Measurements from ENCODE around the gene PRR7.
A peak's percentile ranks its signal among the peaks of the same experiment; 100 is the strongest.

PRR7 gene

DNA sequence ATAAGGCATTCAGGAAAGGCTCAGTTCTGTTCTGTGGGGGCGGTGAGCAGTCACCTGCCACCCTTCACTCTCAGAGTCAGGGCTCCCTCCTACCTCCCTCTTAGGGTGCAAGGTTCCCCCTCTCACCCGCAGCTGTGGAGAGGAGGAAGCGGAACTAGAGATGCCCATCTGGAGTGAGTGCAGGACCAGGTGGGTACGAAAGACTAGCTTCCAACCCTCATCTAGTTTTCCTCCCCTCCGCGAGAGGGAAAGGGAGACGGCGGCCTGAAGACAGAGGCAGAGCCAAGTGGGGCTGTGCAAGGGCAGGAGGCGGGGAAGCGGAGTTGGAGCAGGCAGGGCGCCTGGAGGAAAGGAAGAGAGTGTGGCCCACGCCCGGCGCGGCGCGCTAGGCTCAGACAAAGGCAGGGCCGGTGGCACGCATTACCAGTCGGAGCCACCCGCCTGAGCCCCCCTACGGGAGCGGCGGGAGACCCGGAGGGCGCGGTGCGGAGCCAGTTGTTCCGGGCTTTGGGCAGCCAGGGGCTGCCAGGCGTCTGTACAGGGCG, 7.3 kb downstream of the PRR7 start:
- DNase-seq: no peak

DNA sequence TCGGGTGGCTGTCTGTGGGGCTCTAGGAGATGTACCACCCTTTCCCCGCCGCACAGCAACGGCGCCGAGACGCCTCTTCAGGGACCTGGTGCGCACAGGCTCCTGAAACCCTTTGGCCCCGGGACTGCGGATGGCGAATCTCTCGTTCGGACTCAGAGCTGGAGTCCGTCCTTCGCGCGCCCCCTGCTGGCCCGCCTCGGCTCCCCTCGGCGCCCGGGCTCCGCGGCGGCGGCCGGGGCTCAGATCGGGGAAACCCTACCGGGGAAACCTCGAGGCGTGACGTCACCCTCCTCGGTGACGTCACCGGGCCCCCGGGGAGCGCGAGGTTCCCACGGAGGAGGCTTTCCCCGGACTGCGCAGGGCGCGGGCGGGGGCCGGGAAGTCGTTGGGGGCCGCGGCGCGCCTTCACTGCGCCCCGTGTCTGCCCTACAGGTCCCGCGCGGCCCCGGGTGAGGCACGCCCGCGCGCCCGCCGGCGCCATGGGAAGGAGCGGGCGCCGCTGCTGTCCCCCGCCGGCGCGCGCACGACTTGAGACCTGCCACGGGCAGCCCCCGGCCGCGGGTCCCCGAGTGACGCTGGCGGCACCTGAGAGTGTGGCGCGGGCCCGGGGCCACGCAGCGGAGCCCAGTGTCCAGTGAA, 7.9 kb downstream of the PRR7 start:
- peak; percentile 68 for DNase-seq

DNA sequence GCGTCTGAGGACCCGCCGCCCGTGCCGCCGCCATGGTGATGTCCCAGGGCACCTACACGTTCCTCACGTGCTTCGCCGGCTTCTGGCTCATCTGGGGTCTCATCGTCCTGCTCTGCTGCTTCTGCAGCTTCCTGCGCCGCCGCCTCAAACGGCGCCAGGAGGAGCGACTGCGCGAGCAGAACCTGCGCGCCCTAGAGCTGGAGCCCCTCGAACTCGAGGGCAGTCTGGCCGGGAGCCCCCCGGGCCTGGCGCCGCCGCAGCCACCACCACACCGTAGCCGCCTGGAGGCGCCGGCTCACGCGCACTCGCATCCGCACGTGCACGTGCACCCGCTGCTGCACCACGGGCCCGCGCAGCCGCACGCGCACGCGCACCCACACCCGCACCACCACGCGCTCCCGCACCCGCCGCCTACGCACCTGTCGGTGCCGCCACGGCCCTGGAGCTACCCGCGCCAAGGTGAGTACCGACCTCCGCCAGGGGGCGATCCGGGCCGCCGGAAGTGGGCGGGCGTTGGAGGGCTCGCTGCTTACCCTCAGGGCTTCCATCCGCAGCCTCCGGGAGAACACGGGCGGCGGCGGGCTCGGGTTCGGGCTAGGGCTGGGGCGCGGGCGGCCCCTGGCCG, 8.5 kb downstream of the PRR7 start:
- DNase-seq: peak; percentile 32

DNA sequence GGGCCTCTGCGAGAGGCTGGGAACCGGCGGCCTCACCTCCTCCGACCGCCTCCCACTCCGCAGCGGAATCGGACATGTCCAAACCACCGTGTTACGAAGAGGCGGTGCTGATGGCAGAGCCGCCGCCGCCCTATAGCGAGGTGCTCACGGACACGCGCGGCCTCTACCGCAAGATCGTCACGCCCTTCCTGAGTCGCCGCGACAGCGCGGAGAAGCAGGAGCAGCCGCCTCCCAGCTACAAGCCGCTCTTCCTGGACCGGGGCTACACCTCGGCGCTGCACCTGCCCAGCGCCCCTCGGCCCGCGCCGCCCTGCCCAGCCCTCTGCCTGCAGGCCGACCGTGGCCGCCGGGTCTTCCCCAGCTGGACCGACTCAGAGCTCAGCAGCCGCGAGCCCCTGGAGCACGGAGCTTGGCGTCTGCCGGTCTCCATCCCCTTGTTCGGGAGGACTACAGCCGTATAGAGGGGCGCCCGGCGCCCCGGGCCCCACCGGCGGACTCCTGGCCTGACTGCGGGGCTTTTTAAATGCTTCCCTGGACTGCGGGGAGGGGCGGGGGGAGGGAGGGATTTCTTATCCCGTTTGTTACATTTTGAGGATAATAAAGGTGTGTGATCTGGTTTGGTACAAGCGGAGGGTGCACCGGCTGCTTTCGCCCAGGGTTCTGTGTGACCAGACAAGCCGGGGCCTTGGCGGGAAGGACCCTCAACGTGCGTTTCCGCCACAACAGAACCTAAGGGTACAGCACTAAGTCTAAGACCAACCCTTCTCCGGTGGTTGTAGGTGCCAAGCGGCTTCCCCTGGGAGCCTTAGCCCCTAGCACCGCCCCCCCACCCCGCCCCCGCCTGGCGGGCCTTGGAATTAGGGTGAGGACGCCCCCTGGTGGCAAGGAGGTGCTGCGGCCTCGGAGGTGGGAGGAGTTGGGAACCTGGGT, 9.3 kb downstream of the PRR7 start:
- DNase-seq: peak; percentile 55

DNA sequence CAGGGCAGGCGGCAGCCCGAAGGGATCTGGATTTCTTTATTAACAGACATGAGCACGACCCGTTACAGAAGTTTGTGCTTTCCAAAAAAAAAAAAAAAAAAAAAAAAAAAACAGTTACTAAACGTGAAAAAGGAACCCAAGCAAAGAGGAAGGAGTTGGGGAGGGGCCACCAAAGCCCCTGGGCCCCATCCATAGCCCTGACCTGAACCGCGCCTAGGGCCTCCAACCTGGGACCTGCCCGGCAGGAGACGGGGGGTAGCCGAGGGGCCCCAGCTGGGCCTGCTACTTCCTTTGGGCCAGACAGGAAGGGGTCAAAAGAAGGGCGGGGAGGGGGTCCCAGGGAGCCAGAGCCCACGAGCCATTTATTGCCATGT, 10.0 kb downstream of the PRR7 start:
- no peak for DNase-seq

DNA sequence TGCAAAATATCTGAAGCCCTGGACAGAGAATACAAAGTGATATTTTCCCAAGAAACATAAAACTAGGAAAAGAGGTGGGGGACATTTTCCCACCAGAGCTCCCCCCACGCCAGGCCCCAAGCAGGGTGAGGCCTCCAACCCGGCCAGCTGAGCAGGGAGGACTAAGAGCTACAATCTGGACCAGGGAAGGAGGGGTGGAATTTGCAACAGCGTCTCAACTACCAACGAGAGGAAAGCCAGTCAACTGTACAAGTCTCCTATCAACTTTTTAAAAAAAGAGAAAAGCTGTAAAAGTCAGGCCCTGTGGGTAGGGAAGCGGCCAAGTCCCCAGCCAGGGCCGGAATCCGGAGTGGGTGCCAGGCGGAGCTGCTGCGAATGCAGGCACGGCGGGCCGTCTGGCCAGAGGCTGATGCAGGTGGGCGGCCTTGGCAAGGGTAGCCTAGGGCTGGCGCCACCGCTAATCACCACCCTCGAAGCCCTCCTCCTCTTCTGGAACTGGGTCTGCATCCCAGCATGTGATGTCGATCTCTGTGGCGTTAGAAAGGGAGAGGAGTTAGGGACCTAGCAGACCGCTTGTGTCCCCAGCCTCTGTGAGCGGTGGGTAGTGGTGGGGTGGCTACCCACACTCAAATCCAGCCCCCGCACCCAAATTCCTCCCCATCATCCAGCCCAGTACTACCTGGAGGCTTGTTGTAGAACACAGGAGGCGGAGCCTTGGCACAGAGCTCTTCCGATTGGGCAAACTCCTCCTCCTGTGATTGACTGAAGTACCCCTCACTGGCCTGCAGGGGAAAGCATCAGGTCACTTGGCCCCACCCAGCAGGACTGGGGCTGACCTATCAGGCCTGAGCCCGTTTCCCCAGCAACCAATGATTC, 10.6 kb downstream of the PRR7 start:
- peak; percentile 57 for DNase-seq

DNA sequence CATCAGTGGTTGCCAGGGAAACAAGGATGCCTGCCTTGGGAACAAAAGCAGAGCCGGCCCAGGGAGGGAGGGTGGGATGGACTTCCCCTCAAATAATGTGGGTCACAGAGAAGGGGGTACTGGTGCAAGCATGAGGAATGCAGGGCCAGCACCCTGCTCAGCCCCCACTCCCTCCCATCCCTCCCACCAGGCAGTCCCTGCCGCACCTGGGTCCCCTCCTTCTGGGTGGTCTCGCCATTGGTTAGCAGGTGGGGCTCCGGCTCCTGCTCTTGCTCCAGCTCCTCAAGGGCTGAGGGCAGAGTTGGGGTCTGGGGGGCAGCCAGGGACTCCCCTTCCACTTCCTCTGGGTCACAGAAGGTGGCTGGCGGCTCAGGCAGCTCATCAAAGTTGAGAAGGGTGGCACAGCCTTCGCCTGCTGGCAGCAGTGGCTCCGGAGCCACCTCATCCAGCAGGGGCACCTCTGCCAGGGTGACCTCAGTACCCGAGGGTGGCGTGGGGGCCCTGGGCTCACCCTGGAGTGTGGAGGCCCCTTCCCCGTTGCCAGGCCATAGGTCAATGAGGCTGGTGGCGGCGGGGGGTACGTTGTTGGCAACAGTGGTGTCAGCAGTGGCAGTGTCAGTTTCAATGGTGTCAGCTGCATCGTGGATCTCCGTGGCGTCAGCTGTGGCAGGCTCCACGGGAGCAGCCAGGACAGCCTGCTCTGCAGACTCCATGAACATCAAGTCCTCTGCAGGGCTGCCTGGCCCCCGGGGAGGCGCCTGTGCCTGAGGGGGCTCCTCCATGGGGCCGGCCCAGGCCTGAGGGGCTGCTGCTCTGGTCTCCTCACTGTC, 11.5 kb downstream of the PRR7 start:
- no peak for DNase-seq

DNA sequence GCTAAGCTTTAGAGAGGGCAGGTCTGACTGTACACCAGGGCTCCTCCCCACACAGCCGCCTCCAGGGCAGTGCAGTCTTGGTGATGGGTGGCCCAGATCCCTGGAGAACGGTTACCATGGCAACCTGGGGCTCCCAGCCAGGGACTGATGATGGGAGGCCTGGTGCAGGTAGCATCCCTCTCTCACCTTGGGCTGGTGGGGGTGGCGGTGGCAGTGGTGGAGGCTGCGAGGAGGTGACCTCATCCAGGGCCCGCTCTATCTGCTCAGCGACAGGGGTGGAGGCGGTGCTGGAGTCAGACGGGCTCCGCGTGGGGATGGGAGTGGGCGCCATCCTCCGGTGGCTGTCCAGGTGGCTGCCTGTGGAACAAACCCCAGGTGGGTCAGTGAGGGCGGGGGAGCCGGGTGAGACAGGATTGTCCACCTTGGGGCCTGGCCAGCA, 12.3 kb downstream of the PRR7 start:
- DNase-seq: no peak

DNA sequence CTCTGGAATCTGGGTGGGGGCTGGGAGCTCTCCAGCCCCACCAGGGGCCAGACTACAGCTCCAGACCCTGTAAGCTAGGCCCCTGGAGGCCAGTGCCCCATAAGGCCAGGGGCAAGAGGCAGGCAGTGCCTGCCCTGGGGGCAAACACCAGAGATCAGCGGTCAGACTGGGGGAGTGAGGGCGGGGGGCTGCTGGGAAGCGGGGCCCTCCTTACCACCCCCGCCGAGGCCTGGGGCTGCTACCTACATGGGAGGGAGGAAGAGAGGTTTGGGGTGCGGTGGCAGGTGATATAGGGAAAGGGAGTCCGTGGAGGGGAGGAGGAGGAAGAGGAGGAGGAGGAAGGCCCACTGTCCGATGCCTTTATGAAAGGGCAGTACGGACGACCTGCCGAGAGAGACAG, 12.7 kb downstream of the PRR7 start:
- no peak for DNase-seq

DNA sequence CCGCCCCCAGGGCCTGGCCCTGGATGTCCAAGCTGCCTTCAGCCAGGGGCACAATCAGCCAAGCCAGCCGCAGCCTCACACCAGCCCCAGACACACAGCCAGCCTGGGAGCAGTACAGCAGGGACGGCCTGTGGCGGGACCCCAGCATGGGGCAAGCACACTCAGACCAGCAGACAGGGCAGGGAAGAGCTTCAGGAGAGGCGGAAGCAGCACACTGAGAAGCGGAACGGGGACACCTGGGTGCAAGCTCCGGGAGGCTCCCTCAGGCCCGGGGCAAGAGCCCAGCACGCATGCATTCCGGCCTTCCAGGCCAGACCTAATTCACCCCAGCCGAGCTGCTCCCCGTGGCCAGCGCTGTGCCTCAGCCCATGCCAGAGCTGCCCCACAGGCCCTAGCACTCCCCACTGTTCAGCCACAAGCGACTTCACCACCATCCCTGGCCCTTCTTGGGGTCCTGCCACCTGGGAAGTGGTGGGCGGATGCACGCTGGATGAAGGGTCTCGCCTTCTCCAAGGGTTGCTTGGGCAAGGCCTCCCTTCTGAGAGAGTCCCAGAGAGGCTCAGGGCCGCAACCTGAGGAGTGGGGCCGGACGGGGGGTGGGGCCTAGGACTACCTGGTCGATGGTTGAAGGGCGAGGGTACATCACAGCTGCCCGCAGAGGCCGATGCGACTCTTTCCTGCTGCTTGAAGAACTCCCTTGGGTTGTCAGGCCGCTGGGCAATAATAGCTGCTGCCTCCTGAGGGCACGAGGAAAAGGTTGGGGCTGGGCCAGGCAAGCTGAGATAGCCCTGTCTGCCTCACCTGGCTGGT, 13.4 kb downstream of the PRR7 start:
- no peak for DNase-seq

DNA sequence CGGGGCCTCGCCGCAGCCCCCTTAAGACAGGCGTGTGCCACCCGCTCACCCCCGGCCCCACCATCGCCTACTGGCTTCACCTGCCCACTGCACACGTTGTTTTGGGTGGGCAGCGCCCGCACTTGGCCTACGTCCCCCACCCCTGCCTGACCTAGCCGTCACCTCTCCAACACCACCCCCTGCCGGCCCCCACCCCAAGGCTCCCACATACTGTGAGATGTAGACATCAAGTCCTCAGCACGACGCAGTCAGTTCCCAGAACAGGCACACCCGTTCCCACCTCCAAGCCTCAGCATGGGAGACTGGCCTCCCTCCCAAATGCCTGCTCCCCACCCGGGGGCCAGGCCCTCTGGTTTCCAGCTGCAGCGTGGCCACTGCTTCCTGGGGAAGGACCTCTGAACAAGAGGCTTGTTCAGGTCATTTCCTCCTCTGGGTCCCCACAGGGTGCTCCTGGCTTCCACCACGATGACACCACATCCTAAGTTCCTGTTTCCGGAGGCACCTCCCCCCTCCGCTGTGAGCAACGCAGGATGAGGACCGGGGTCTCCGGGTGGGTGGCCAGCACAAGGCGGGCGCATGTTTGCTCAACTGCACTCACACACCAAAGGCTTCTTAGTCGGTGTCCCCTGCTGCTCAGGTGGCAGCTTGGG, 15.5 kb downstream of the PRR7 start:
- no peak for DNase-seq

DNA sequence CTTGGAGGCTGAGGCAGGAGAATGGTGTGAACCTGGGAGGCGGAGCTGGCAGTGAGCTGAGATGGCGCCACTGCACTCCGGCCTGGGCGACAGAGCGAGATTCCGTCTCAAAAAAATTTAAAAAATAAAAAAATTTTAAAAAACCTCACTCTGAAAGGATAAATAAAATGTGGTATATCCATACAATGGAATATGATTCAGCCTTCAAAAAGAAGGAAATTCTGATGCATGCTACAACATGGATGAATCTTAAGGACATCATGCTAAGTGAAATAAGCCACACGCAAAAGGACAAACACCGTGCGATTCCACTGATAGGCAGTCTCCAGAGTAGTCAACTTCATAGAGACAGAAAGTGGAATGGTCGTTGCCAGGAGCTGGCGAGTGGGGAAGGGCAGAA, 18.4 kb downstream of the PRR7 start:
- DNase-seq: no peak

DNA sequence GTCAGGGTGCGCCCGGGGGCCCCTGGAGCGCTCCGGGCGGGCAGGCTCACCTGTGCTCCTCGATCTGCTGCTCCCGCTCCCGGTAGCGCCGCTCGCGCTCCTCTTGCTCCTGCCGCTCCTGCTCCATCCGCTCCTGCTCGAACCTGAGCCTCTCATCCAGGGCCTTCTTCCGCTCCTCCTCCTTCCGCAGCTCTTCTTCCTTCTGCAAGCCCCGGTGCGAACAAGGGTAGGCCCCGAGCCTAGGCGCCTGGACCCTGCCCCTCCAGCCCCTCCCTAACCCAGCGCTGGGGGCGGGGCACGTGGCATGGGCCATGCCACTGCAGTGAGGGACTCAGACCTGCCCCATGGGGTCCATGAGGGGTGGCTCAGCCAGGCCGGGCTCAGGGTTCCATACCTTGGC, 20.2 kb downstream of the PRR7 start:
- DNase-seq: no peak

DNA sequence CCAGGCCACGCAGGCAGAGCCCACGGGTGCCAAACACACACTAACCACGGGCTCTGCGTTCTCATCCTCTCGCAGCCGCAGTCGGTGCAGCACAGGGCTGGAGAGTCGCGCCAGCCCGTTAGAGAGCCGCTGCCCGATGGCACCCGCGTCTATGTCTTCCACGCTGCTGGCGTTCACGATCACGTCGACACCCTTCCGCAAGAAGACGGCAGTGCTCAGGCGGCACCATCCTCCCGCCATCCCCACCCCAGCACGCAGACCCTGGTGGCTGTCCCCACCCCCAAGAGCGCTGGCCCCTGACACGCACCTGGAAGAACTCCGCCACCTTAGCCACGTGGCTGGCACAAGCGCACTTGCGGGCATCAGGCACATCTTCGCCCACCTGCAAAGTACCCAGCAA, 20.8 kb downstream of the PRR7 start:
- DNase-seq: no peak

DNA sequence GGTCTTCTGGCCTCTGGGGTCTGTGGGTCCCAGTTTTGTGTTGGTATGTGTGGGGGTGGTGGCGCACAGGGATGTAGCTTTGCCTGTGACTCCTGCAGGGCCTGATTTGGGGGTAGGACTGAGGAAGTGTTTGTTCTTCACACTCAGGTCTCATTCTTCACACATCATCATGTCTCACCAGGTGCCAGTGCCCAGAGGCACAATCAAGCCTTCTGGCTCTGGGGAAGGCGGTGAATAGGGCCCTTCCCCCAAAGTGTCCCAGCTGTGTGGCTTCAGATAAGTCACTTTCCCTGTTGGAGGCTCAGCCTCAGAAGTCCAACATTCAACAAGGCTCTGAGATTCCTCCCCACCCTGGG, 21.7 kb downstream of the PRR7 start:
- DNase-seq: no peak

DNA sequence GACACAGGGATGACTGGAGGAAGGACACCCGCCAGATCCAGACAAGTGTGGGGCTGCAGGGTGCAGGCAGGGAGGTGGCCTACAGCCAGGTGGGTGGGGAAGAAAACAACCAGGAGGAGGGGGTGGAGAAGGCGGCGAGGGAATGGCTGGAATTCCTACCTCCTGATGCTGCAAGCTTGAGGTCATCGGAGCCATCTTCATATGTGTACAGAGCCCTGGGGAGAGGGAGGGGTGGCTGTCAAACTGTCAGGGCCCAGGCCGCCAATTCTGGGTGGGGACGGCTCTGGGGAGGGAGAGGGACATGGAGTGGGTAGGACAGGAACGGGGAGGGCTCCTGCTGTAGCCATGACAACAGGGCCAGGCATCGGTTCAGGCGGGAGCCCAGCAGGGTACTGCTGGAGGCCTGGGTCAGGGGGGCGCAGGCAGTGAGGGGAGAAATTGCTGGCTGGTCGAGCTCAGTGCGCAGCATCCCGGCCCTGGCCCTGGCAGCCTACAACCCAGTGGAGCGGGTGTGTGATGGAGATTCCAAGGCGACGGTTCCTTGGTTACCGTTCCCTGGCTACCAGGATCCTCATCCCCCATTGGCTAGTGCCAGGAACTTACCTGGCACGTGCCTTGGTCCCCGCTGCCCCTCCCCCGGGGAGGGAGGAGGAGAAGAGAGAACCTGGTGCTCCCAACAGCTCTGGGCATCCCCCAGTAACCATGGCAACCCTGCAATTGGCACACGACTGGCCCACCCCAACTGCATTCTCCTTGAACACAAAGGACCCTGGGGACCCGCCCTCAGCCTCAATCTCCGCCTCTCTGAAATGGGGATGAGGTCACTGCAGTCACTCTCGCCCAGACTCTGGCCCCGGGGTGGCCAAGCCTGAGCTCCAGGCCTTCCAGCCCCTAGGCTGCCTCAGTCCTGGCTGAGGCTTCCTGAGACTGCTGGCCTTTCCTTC, 22.3 kb downstream of the PRR7 start:
- no peak for DNase-seq

DNA sequence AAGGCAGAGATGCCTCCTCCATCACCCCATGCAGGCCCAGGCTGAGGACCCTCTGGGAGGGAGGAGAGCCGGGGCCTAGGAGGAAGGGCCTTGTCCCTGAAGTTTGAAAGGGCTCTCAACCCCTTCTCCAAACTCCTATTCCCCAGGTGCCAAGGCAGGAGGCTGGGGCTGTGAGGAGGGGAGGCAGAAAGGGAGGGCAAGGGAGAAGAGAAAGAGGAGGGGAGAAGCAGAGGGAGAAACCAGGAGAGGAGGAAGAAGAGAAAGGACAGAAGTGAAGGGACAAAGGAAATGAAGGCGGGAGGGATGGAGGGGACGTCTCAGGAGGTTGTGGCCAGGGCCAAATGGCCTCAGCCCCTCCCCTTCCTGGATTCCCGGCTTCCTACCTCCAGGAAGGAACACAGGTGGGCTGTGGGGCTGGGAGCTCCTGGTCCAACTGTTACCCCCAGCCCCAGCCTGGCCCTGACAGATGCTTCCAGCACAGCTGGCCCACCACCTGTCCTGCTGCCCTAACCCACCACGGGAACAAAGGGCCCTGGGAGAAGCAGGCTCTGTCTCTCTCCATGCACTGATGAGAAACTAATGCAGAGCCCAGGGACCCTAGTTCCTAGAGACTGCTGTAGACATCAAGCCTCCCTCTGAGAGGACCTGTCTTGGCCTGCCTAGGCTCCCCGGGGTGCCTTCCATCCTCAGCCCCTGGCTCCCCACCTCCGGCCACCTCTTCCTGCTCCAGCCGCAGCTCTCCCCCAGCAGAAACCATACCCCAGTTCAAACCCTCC, 23.3 kb downstream of the PRR7 start:
- DNase-seq: no peak

DNA sequence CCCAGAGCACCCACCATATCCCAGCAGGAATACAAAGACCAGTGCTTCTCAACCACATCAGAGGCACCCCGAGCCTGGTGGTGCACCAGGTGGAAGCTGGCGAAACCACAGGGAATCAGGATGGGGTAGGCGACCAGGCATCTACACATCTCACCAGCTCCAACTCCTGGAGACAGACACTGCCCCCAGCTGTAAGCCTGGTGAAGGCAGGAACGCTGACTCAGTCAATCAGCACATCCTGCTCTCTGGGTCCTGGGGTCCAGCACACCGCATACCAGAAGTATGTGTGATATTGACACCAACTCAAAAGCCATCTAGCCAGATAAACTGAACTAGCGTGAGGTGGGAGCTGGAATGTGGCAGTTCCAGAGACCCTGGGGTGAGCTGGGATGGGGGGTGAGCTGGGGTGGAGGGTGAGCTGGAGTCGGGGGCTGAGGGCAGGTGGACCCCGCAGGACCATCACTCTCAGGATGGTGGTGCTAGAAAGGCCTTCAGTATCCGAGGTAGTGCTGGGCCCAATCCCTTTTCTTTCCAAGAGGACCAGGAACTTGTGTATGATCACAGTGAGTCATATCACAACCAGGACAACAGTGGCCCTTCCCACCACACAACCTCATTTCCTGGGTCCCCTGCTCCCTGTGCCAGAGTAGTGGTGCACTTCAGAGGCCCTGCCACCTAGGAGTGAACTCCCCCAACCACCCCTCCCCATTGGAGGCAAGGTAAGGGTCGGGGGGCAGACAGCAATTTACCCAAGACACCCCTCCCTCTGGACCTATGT, 24.3 kb downstream of the PRR7 start:
- DNase-seq: no peak
